IMR-90 (cell line): ENCODE measurements around the gene DNAJC27. TPM values are rescaled to one million over a fixed set of nuclear protein-coding genes. Genes with fewer than 3 reads are reported as not detected.

Source experiments
- ATAC-seq: fragments of 200-7000 bp; cut with Tn5 transposase; 2 replicates; pipeline ENCODE4 v1.9.1; 2020; ENCODE audit warnings: low read depth, mild to moderate bottlenecking, moderate library complexity
- BruUV-seq: library from RNA; stranded (reverse); fragments of 400-500 nt; replicated peaks from 2 replicates; lab custom pipeline; 2021; lab: Mats Ljungman, UMichigan
- CTCF ChIA-PET: fragments of 300-600 bp; formaldehyde crosslinking; extraction: SDS; loops from one replicate; lab custom pipeline; 2021; ENCODE audit warnings: antibody characterized with exemption; lab: Yijun Ruan, JAX
- POLR2A ChIA-PET: fragments of 300-600 bp; sonication (Branson Sonifier 250); formaldehyde crosslinking; loops from one replicate; lab custom pipeline; 2022; ENCODE audit warnings: antibody characterized with exemption; ENCODE audit not compliant: unreplicated experiment; lab: Charles Lee
- DNase-seq: peaks from one replicate; pipeline ENCODE4 v3.0.0; 2013
- H2AFZ ChIP-seq: replicated peaks from 2 replicates; pipeline ENCODE3; 2013; ENCODE audit warnings: low read length, mild to moderate bottlenecking; ENCODE audit not compliant: poor library complexity
- H2AK5ac ChIP-seq: 2 replicates; pipeline ENCODE4 v1.6.1; 2013; ENCODE audit warnings: low read depth, low read length, inconsistent platforms
- H2AK9ac ChIP-seq: replicated peaks from 2 replicates; pipeline ENCODE3; 2013; ENCODE audit warnings: mild to moderate bottlenecking, low read depth, low read length, moderate library complexity; ENCODE audit not compliant: poor library complexity
- H2BK120ac ChIP-seq: 2 replicates; pipeline ENCODE4 v1.6.1; 2013; ENCODE audit warnings: low read depth, low read length, inconsistent platforms
- H2BK15ac ChIP-seq: 3 replicates; pipeline ENCODE4 v1.6.1; 2013; ENCODE audit warnings: low read depth, low read length, inconsistent platforms
- H2BK20ac ChIP-seq: 2 replicates; pipeline ENCODE4 v1.6.1; 2013; ENCODE audit warnings: low read depth, mild to moderate bottlenecking, inconsistent platforms, low read length, moderate library complexity
- H2BK5ac ChIP-seq: 2 replicates; pipeline ENCODE4 v1.6.1; 2013; ENCODE audit warnings: mild to moderate bottlenecking, low read depth, low read length, inconsistent platforms; ENCODE audit not compliant: poor library complexity, severe bottlenecking
- H3K14ac ChIP-seq: replicated peaks from 2 replicates; pipeline ENCODE4 v1.6.1; 2013; ENCODE audit warnings: low read depth, low read length, inconsistent platforms
- H3K18ac ChIP-seq: 2 replicates; pipeline ENCODE4 v1.6.1; 2013; ENCODE audit warnings: low read depth, low read length, control low read depth
- H3K23ac ChIP-seq: 2 replicates; pipeline ENCODE4 v1.6.1; 2013; ENCODE audit warnings: low read depth, low read length, inconsistent platforms
- H3K27ac ChIP-seq: 2 replicates; pipeline ENCODE4 v1.5.1; 2013; ENCODE audit warnings: mild to moderate bottlenecking, control low read depth, low read length; ENCODE audit not compliant: insufficient read depth
- H3K27me3 ChIP-seq: 2 replicates; pipeline ENCODE4 v1.6.1; 2013; ENCODE audit warnings: low read length; ENCODE audit not compliant: control insufficient read depth, insufficient read depth
- H3K36me3 ChIP-seq: 2 replicates; pipeline ENCODE4 v1.6.1; 2013; ENCODE audit warnings: low read length, mixed read lengths; ENCODE audit not compliant: control insufficient read depth, insufficient read depth
- H3K4ac ChIP-seq: 2 replicates; pipeline ENCODE4 v1.6.1; 2013; ENCODE audit warnings: low read depth, low read length, inconsistent platforms
- H3K4me1 ChIP-seq: 2 replicates; pipeline ENCODE4 v1.6.1; 2013; ENCODE audit warnings: low read length, mixed read lengths; ENCODE audit not compliant: control insufficient read depth, insufficient read depth
- H3K4me2 ChIP-seq: 2 replicates; pipeline ENCODE4 v1.6.1; 2013; ENCODE audit warnings: low read depth, mild to moderate bottlenecking, control low read depth, low read length, moderate library complexity
- H3K4me3 ChIP-seq: 2 replicates; pipeline ENCODE4 v1.5.1; 2013; ENCODE audit warnings: low read depth, mild to moderate bottlenecking, control low read depth, low read length, moderate library complexity; ENCODE audit not compliant: insufficient read depth
- H3K56ac ChIP-seq: 2 replicates; pipeline ENCODE4 v1.6.1; 2013; ENCODE audit warnings: low read length, inconsistent platforms; ENCODE audit not compliant: insufficient read depth; ENCODE audit errors: extremely low read depth
- H3K79me1 ChIP-seq, 2 experiments: 2 replicates each; pipeline ENCODE4 v1.6.1; 2013; ENCODE audit warnings: low read length in 2 of 2, inconsistent platforms in 1 of 2, low read depth in 1 of 2
- H3K9ac ChIP-seq: 2 replicates; pipeline ENCODE4 v1.6.1; 2013; ENCODE audit warnings: low read depth, low read length, control low read depth
- H3K9me1 ChIP-seq: 2 replicates; pipeline ENCODE4 v1.6.1; 2013; ENCODE audit warnings: low read length, inconsistent platforms; ENCODE audit not compliant: insufficient read depth
- H3K9me3 ChIP-seq: 2 replicates; pipeline ENCODE4 v1.6.1; 2013; ENCODE audit warnings: low read length; ENCODE audit not compliant: control insufficient read depth, insufficient read depth
- H4K20me1 ChIP-seq: 2 replicates; pipeline ENCODE4 v1.6.1; 2013; ENCODE audit warnings: low read length, inconsistent platforms; ENCODE audit not compliant: insufficient read depth
- H4K5ac ChIP-seq: 2 replicates; pipeline ENCODE4 v1.6.1; 2013; ENCODE audit warnings: mild to moderate bottlenecking, low read depth, low read length, control low read depth
- H4K8ac ChIP-seq, 2 experiments: 2 replicates each; pipeline ENCODE4 v1.6.1; 2013; ENCODE audit warnings: low read depth in 2 of 2, low read length in 2 of 2, control low read depth in 1 of 2, inconsistent platforms in 1 of 2
- H4K91ac ChIP-seq: 2 replicates; pipeline ENCODE4 v1.6.1; 2013; ENCODE audit warnings: low read depth, low read length, inconsistent platforms; ENCODE audit not compliant: insufficient read depth
- BHLHE40 ChIP-seq: fragments of 150-350 bp; IDR thresholded peaks from 2 replicates; pipeline ENCODE4 v1.6.1; 2016; ENCODE audit warnings: mild to moderate bottlenecking, low read depth, low read length
- CEBPB ChIP-seq: IDR thresholded peaks from 2 replicates; pipeline ENCODE4 v1.6.1; 2012; ENCODE audit warnings: low read depth, low read length, improper control_type of control experiment
- CHD1 ChIP-seq: IDR thresholded peaks from 2 replicates; pipeline ENCODE4 v1.6.1; 2012; ENCODE audit warnings: low read depth, low read length, improper control_type of control experiment
- FOS ChIP-seq: fragments of 150-350 bp; IDR thresholded peaks from 2 replicates; pipeline ENCODE4 v1.6.1; 2016; ENCODE audit warnings: low read depth, low read length
- MAFK ChIP-seq: IDR thresholded peaks from 2 replicates; pipeline ENCODE4 v1.6.1; 2012; ENCODE audit warnings: low read depth, low read length, improper control_type of control experiment
- MAZ ChIP-seq: IDR thresholded peaks from 2 replicates; pipeline ENCODE4 v1.6.1; 2012; ENCODE audit warnings: low read depth, mild to moderate bottlenecking, low read length, improper control_type of control experiment, moderate library complexity, borderline replicate concordance
- MXI1 ChIP-seq: IDR thresholded peaks from 2 replicates; pipeline ENCODE4 v1.6.1; 2012; ENCODE audit warnings: low read depth, mild to moderate bottlenecking, low read length, moderate library complexity, borderline replicate concordance
- NFE2L2 ChIP-seq: fragments of 150-350 bp; IDR thresholded peaks from 2 replicates; pipeline ENCODE4 v1.6.1; 2016; ENCODE audit warnings: low read depth, mild to moderate bottlenecking, low read length
- POLR2A ChIP-seq: IDR thresholded peaks from 2 replicates; pipeline ENCODE4 v1.6.1; 2012; ENCODE audit warnings: mild to moderate bottlenecking, low read depth, low read length
- RAD21 ChIP-seq: IDR thresholded peaks from 2 replicates; pipeline ENCODE4 v1.6.1; 2012; ENCODE audit warnings: low read length, improper control_type of control experiment
- RCOR1 ChIP-seq: IDR thresholded peaks from 2 replicates; pipeline ENCODE4 v1.6.1; 2012; ENCODE audit warnings: mild to moderate bottlenecking, low read length, improper control_type of control experiment; ENCODE audit not compliant: insufficient replicate concordance
- RFX5 ChIP-seq: IDR thresholded peaks from 2 replicates; pipeline ENCODE4 v1.8.0; 2012; ENCODE audit warnings: low read depth, mild to moderate bottlenecking, low read length, moderate library complexity
- SMC3 ChIP-seq: fragments of 150-350 bp; IDR thresholded peaks from 2 replicates; pipeline ENCODE4 v1.6.1; 2016; ENCODE audit warnings: low read depth, mild to moderate bottlenecking, antibody characterized with exemption, low read length, moderate library complexity
- WGBS, 2 experiments: methylation state at CpG; one replicate each; pipeline versions ENCODE4 v1.1.5 to v1.1.7; 2013; ENCODE audit warnings: missing lambda C conversion rate in 2 of 2; ENCODE audit not compliant: insufficient read length in 1 of 2; ENCODE audit errors: extremely low coverage in 2 of 2; 5-methylcytosine and 5-hydroxymethylcytosine counted together
- dilution Hi-C: fragments of 300-500 bp; cut with HindIII; formaldehyde crosslinking; loops from one replicate; pipeline ENCODE4 v1.14.3; 2018; ENCODE audit warnings: low sequenced_read_pairs; ENCODE audit not compliant: unreplicated experiment
- in situ Hi-C: fragments of 300-500 bp; cut with MboI; formaldehyde crosslinking; loops from 3 replicates; pipeline ENCODE4 v1.14.3; 2019; ENCODE audit warnings: low sequenced_read_pairs, inconsistent platforms, mixed read lengths
- intact Hi-C: fragments of 100-400 bp; cut with micrococcal nuclease; formaldehyde crosslinking; loops from 2 replicates; pipeline ENCODE4 v1.10.0; 2022
- polyA plus RNA-seq, 3 experiments: library from polyadenylated mRNA; depleted of rRNA; stranded (reverse); fragments of >200 nt; gene quantifications; 2 replicates each; pipeline ENCODE4 v1.2.3, GENCODE V29; 2012; ENCODE audit warnings: low replicate concordance in 1 of 3
- total RNA-seq: library from RNA; depleted of rRNA; stranded (reverse); fragments of >200 nt; gene quantifications from 2 replicates; pipeline ENCODE4 v1.2.3, GENCODE V29; 2012
- TF ChIP-seq, protein P1 (sequence below): fragments of 150-350 bp; IDR thresholded peaks from 2 replicates; pipeline ENCODE4 v1.6.1; 2016; ENCODE audit warnings: low read depth, mild to moderate bottlenecking, low read length, moderate library complexity, borderline replicate concordance
- TF ChIP-seq, protein P2 (sequence below): fragments of 150-350 bp; IDR thresholded peaks from 2 replicates; pipeline ENCODE4 v1.6.1; 2017; ENCODE audit warnings: mild to moderate bottlenecking, antibody characterized with exemption, low read length, low read depth
- TF ChIP-seq, protein P3 (sequence below): conservative IDR thresholded peaks from 2 replicates; pipeline ENCODE4 v1.5.1; 2012; ENCODE audit warnings: mild to moderate bottlenecking, low read depth, low read length, improper control_type of control experiment

The DNAJC27 gene
- total and polyA plus RNA-seq, 2 of the 4 experiments (the other 2 are of a cell fraction): 1.6 to 2.0 TPM

DNA sequence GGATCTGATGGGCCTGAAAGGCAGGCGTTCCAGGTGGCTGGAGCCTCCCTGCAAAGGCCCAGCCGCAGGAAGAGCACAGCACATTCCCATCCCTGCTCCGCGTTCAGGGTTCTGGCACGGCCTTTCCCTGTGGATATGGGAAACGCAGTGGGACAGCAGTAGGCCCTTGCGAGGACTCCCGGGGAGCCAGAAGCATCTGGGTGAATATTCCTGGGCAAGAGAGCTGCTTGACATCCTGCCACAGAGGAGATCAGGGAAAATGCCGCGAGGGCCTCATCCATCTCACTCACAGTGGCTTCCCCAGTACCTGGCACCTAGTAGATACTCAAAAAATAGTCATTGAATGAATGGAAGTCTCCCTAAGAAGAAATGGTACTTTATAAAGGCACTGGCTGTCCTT lies 48.6 kb downstream of the DNAJC27 start:
- Histone ChIP-seq H2BK5ac (no peak overlapping the region), H2AFZ (no peak overlapping the region)
- WGBS, 2 experiments: no CpG with 5 or more reads among the region's 10 CpGs

More for the DNA sequence above, 48.6 kb downstream of the DNAJC27 start:
- H3K4me2 ChIP-seq: no peak overlapping the region
- peaks cover 4% of the 10 kb centered on the region; the same call in 1 of the 2 replicates for H3K36me3 ChIP-seq
- peaks cover 3 to 13% of the 10 kb centered on the region in 2 experiments; a peak in 3 of 4 replicates for H3K79me1 ChIP-seq
- peaks cover 15% of the 10 kb centered on the region for H3K9me1 ChIP-seq
- DNase-seq (no peak), ATAC-seq (no peak)
- no peaks in the 10 kb centered on the region for H3K27me3 ChIP-seq
- H3K4me1 ChIP-seq: peaks cover 10% of the 10 kb centered on the region; the same call in 1 of the 2 replicates
- no peak overlapping the region for H4K91ac ChIP-seq
- H4K5ac ChIP-seq: no peak overlapping the region
- no peak overlapping the region for H2AK9ac ChIP-seq
- H3K14ac ChIP-seq: no peak overlapping the region
- ChIA-PET POLR2A (interaction anchor here (0.6 kb wide), 1 partner anchor 39 kb away, joined by 4 read pairs; no protein-coding TSS in a partner anchor), CTCF (no interaction called here)
- in situ Hi-C loops (no loop called here), intact Hi-C loops (loop anchor here (5.0 kb wide), 1 partner anchor 511 kb away; no protein-coding TSS in a partner anchor), dilution Hi-C loops (no loop called here)
- H2BK120ac ChIP-seq: no peak overlapping the region
- no peak overlapping the region for H3K4ac ChIP-seq
- TF ChIP-seq CEBPB (no peak), SMC3 (no peak), MAFK (no peak), CHD1 (no peak), POLR2A (no peak), RCOR1 (no peak), MAZ (no peak), BHLHE40 (no peak), MXI1 (no peak), RAD21 (no peak), RFX5 (no peak), FOS (no peak), NFE2L2 (no peak)
- TF ChIP-seq, protein P1, sequence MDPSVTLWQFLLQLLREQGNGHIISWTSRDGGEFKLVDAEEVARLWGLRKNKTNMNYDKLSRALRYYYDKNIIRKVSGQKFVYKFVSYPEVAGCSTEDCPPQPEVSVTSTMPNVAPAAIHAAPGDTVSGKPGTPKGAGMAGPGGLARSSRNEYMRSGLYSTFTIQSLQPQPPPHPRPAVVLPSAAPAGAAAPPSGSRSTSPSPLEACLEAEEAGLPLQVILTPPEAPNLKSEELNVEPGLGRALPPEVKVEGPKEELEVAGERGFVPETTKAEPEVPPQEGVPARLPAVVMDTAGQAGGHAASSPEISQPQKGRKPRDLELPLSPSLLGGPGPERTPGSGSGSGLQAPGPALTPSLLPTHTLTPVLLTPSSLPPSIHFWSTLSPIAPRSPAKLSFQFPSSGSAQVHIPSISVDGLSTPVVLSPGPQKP: no peak
- TF ChIP-seq, protein P2, sequence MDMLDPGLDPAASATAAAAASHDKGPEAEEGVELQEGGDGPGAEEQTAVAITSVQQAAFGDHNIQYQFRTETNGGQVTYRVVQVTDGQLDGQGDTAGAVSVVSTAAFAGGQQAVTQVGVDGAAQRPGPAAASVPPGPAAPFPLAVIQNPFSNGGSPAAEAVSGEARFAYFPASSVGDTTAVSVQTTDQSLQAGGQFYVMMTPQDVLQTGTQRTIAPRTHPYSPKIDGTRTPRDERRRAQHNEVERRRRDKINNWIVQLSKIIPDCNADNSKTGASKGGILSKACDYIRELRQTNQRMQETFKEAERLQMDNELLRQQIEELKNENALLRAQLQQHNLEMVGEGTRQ: no peak
- TF ChIP-seq, protein P3, sequence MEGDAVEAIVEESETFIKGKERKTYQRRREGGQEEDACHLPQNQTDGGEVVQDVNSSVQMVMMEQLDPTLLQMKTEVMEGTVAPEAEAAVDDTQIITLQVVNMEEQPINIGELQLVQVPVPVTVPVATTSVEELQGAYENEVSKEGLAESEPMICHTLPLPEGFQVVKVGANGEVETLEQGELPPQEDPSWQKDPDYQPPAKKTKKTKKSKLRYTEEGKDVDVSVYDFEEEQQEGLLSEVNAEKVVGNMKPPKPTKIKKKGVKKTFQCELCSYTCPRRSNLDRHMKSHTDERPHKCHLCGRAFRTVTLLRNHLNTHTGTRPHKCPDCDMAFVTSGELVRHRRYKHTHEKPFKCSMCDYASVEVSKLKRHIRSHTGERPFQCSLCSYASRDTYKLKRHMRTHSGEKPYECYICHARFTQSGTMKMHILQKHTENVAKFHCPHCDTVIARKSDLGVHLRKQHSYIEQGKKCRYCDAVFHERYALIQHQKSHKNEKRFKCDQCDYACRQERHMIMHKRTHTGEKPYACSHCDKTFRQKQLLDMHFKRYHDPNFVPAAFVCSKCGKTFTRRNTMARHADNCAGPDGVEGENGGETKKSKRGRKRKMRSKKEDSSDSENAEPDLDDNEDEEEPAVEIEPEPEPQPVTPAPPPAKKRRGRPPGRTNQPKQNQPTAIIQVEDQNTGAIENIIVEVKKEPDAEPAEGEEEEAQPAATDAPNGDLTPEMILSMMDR: no peak
- no peak overlapping the region for H4K8ac ChIP-seq
- no peak overlapping the region for H3K56ac ChIP-seq
- no peak overlapping the region for H3K9ac ChIP-seq
- no peak overlapping the region for H3K27ac ChIP-seq
- no peak overlapping the region for H2BK15ac ChIP-seq
- H3K4me3 ChIP-seq: no peak overlapping the region
- H3K23ac ChIP-seq: no peak overlapping the region
- H3K18ac ChIP-seq: no peak overlapping the region
- H2BK20ac ChIP-seq: no peak overlapping the region
- peaks cover 2% of the 10 kb centered on the region; the same call in 1 of the 2 replicates for H4K20me1 ChIP-seq
- H3K9me3 ChIP-seq: no peaks in the 10 kb centered on the region
- no TSS peak for BruUV-seq
- no peak overlapping the region for H2AK5ac ChIP-seq
